Sigmoid colon (tissue), 7 donors: Measurements from ENCODE around the gene GJD2. TPM values are rescaled to one million over a fixed set of nuclear protein-coding genes. Genes with fewer than 3 reads are reported as not detected.

Experiments
- DNase-seq: peaks from one replicate; pipeline ENCODE4 v3.0.0-alpha.2; 2019
- H3K27ac ChIP-seq, 4 donors: fragments of 200-600 bp; sonication (generic); one replicate each; pipeline ENCODE4 v1.5.1; 2016 to 2019; ENCODE audit warnings: mild to moderate bottlenecking in 1 of 4
- H3K27me3 ChIP-seq, 3 donors: fragments of 200-600 bp; sonication (generic); one replicate each; pipeline ENCODE4 v1.5.1; 2019; ENCODE audit warnings: mild to moderate bottlenecking in 1 of 3
- H3K36me3 ChIP-seq, 4 donors: fragments of 200-600 bp; sonication (generic); one replicate each; pipeline ENCODE4 v1.5.1; 2016 to 2019
- H3K4me1 ChIP-seq, 4 donors: fragments of 200-600 bp; sonication (generic); one replicate each; pipeline ENCODE4 v1.5.1; 2017 to 2019
- H3K4me3 ChIP-seq, 4 donors: fragments of 200-600 bp; sonication (generic); one replicate each; pipeline ENCODE4 v1.5.1; 2017 to 2019; ENCODE audit warnings: mild to moderate bottlenecking in 2 of 4, moderate library complexity in 1 of 4
- H3K9me3 ChIP-seq, 4 donors: fragments of 200-600 bp in 3 of 4; sonication (generic) in 3 of 4; one replicate each; pipeline versions ENCODE4 v1.5.1 to v1.6.1; 2013 to 2019
- CTCF ChIP-seq, 4 experiments: fragments of 450-650 bp in 3 of 4; fragments of 200-600 bp in 1 of 4; IDR thresholded peaks; one replicate each; pipeline ENCODE4 v1.5.1; 2016 to 2019; ENCODE audit warnings: antibody characterized with exemption in 4 of 4, mild to moderate bottlenecking in 3 of 4, moderate library complexity in 2 of 4
- EP300 ChIP-seq, 4 donors: sonication (generic); formaldehyde crosslinking; IDR thresholded peaks; one replicate each; pipeline ENCODE4 v1.6.1; 2017; ENCODE audit warnings: antibody characterized with exemption in 4 of 4
- POLR2A ChIP-seq, 2 donors: fragments of 450-650 bp; IDR thresholded peaks; one replicate each; pipeline ENCODE4 v1.6.1; 2016; ENCODE audit warnings: antibody characterized with exemption in 2 of 2, mild to moderate bottlenecking in 2 of 2, moderate library complexity in 2 of 2
- POLR2AphosphoS5 ChIP-seq, 4 donors: sonication (generic); formaldehyde crosslinking; IDR thresholded peaks; one replicate each; pipeline ENCODE4 v1.6.1; 2017; ENCODE audit warnings: antibody characterized with exemption in 4 of 4
- WGBS, 2 donors: extraction: QIAGEN DNeasy Blood & Tissue Kit; methylation state at CpG; one replicate each; pipeline ENCODE4 v1.1.7; 2013; 5-methylcytosine and 5-hydroxymethylcytosine counted together
- intact Hi-C: fragments of 100-400 bp; cut with DNase I; formaldehyde crosslinking; loops from one replicate; pipeline ENCODE4 v1.15.1; 2023
- polyA plus RNA-seq, 3 donors: library from polyadenylated mRNA; stranded (reverse); fragments of 200-250 nt; gene quantifications; one replicate each; pipeline ENCODE4 v1.2.3, GENCODE V29; 2013
- total RNA-seq, 4 donors: library from RNA; depleted of rRNA; stranded (reverse); fragments of >200 nt; gene quantifications; one replicate each; pipeline ENCODE4 v1.1.0, GENCODE V29; 2016
- donor health status: healthy with polysubstance abuse.
- donor health status: Bipolar disorder and iron deficiency.
- donor health status: healthy.

Gene GJD2
- total and polyA plus RNA-seq, 7 donors = 0.28 TPM; not detected in 6

- Histone ChIP-seq H3K36me3 (no peaks in the 10 kb centered on the region), H3K27ac (peak overlapping the region in 1 of 4 donors; percentile 79), H3K27me3 (peaks cover 0 to 5% (median 0%) of the 10 kb centered on the region in 3 donors), H3K9me3 (no peaks in the 10 kb centered on the region), H3K4me1 (peaks cover 0 to 13% (median 5%) of the 10 kb centered on the region in 4 donors), H3K4me3 (peak overlapping the region in 3 of 4 donors; percentile 4 to 19 (median 16))
- WGBS, 2 donors = 3 to 4% methylated on average over 29 to 30 of the region's 30 CpGs
- intact Hi-C loops = no loop called here
- peak; percentile 63 for DNase-seq
- TF ChIP-seq EP300 (IDR thresholded peaks at IDR 0.05) = no peak
- TF ChIP-seq POLR2A (IDR thresholded peaks at IDR 0.05) = no peak
- TF ChIP-seq CTCF (IDR thresholded peaks at IDR 0.05) = no peak
- no peak for TF ChIP-seq POLR2AphosphoS5 (IDR thresholded peaks at IDR 0.05)
These were observed 32.9 kb downstream of the GJD2 start for GRCh38 chr15:34721802-34722438.

- 71% methylated on average over 7 of the region's 7 CpGs for WGBS, 2 donors
- Histone ChIP-seq H3K27me3 (peaks cover 0 to 5% (median 0%) of the 10 kb centered on the region in 3 donors), H3K9me3 (no peaks in the 10 kb centered on the region), H3K27ac (peak overlapping the region in 1 of 4 donors; percentile 79), H3K4me1 (peaks cover 0 to 13% (median 5%) of the 10 kb centered on the region in 4 donors), H3K4me3 (peak overlapping the region in 2 of 4 donors; percentile 4 to 19), H3K36me3 (no peaks in the 10 kb centered on the region)
- intact Hi-C loops = no loop called here
- no peak for TF ChIP-seq POLR2A (IDR thresholded peaks at IDR 0.05)
- TF ChIP-seq EP300 (IDR thresholded peaks at IDR 0.05) = no peak
- no peak for TF ChIP-seq CTCF (IDR thresholded peaks at IDR 0.05)
- no peak for TF ChIP-seq POLR2AphosphoS5 (IDR thresholded peaks at IDR 0.05)
- DNase-seq = no peak
These were observed 33.5 kb downstream of the GJD2 start for GRCh38 chr15:34721157-34721801.

GRCh38 chr15:34719695-34720094 lies 35.1 kb downstream of the GJD2 start:
- H3K27me3 ChIP-seq = peaks cover 0 to 5% (median 0%) of the 10 kb centered on the region in 3 donors
- H3K27ac ChIP-seq = peak overlapping the region in 1 of 4 donors; percentile 45
- no peak for DNase-seq
- intact Hi-C loops = no loop called here
- peaks cover 0 to 13% (median 5%) of the 10 kb centered on the region in 4 donors for H3K4me1 ChIP-seq
- WGBS, 2 donors = 44 to 89% methylated on average over 2 of the region's 2 CpGs
- H3K36me3 ChIP-seq = no peaks in the 10 kb centered on the region
- H3K4me3 ChIP-seq = no peak overlapping the region
- H3K9me3 ChIP-seq = no peaks in the 10 kb centered on the region
- no peak for TF ChIP-seq POLR2A (IDR thresholded peaks at IDR 0.05)
- no peak for TF ChIP-seq POLR2AphosphoS5 (IDR thresholded peaks at IDR 0.05)
- no peak for TF ChIP-seq EP300 (IDR thresholded peaks at IDR 0.05)
- TF ChIP-seq CTCF (IDR thresholded peaks at IDR 0.05) = no peak

GRCh38 chr15:34718681-34719665 lies 35.8 kb downstream of the GJD2 start:
- H3K9me3 ChIP-seq = no peaks in the 10 kb centered on the region
- H3K27me3 ChIP-seq = no peaks in the 10 kb centered on the region
- TF ChIP-seq POLR2AphosphoS5 (IDR thresholded peaks at IDR 0.05) = no peak
- 93% methylated on average over 1 of the region's 1 CpG for WGBS, 2 donors
- H3K4me3 ChIP-seq = no peak overlapping the region
- peaks cover 0 to 13% (median 5%) of the 10 kb centered on the region in 4 donors for H3K4me1 ChIP-seq
- no peaks in the 10 kb centered on the region for H3K36me3 ChIP-seq
- no peak for DNase-seq
- intact Hi-C loops = no loop called here
- H3K27ac ChIP-seq = peak overlapping the region in 1 of 4 donors; percentile 45
